CD14-positive monocyte (primary cell): ENCODE data around the gene SZT2. TPM values are rescaled to one million over a fixed set of nuclear protein-coding genes. Genes with fewer than 3 reads are reported as not detected.

ENCODE experiments used
- DNase-seq, 3 donors: peaks; one replicate each; pipeline ENCODE4 v3.0.0-alpha.2; 2011 to 2022
- H2AFZ ChIP-seq: 2 replicates; pipeline ENCODE4 v1.6.0; 2012; ENCODE audit warnings: mild to moderate bottlenecking, low read depth, low read length, inconsistent platforms; ENCODE audit not compliant: insufficient read depth, poor library complexity, severe bottlenecking
- H3K27ac ChIP-seq, 2 donors: 1 replicate in 1 of 2; 2 replicates in 1 of 2; pipeline ENCODE4 v1.5.1; 2012 to 2013; ENCODE audit warnings: low read length in 2 of 2, control low read depth in 1 of 2, inconsistent platforms in 1 of 2, low read depth in 1 of 2, mild to moderate bottlenecking in 1 of 2
- H3K27me3 ChIP-seq, 2 donors: one replicate each; pipeline versions ENCODE4 v1.6.0 to v1.6.1; 2011 to 2013; ENCODE audit warnings: low read length in 2 of 2; ENCODE audit not compliant: control insufficient read depth in 2 of 2, insufficient read depth in 2 of 2
- H3K36me3 ChIP-seq, 2 donors: replicated peaks in 1 of 2; 1 replicate in 1 of 2; 2 replicates in 1 of 2; pipeline versions ENCODE4 v1.5.1 to v1.6.1; 2012 to 2013; ENCODE audit warnings: low read length in 2 of 2, control low read depth in 1 of 2, inconsistent platforms in 1 of 2, mild to moderate bottlenecking in 1 of 2; ENCODE audit not compliant: insufficient read depth in 2 of 2, control insufficient read depth in 1 of 2
- H3K4me1 ChIP-seq, 2 donors: 1 replicate in 1 of 2; 2 replicates in 1 of 2; pipeline versions ENCODE4 v1.5.1 to v1.6.1; 2012 to 2013; ENCODE audit warnings: low read length in 2 of 2, control low read depth in 1 of 2, inconsistent platforms in 1 of 2, mild to moderate bottlenecking in 1 of 2, moderate library complexity in 1 of 2; ENCODE audit not compliant: insufficient read depth in 2 of 2, control insufficient read depth in 1 of 2
- H3K4me2 ChIP-seq: replicated peaks from 2 replicates; pipeline ENCODE3; 2012; ENCODE audit warnings: low read length, moderate library complexity, mild to moderate bottlenecking; ENCODE audit not compliant: poor library complexity, severe bottlenecking; ENCODE audit errors: extremely low read depth
- H3K4me3 ChIP-seq, 3 experiments: fragments of 200-600 bp in 1 of 3; sonication (generic) in 1 of 3; replicated peaks in 1 of 3; 1 replicate in 2 of 3; 2 replicates in 1 of 3; pipeline ENCODE4 v1.5.1; 2011 to 2013; ENCODE audit warnings: low read length in 3 of 3, mild to moderate bottlenecking in 3 of 3, control low read depth in 2 of 3, low read depth in 2 of 3, inconsistent platforms in 1 of 3, moderate library complexity in 1 of 3
- H3K79me2 ChIP-seq: 2 replicates; pipeline ENCODE4 v1.6.0; 2012; ENCODE audit warnings: mild to moderate bottlenecking, control low read depth, inconsistent platforms, low read length, moderate library complexity; ENCODE audit not compliant: insufficient read depth
- H3K9ac ChIP-seq: 2 replicates; pipeline ENCODE4 v1.6.0; 2017; ENCODE audit warnings: low read length, mild to moderate bottlenecking; ENCODE audit not compliant: insufficient read depth, poor library complexity, severe bottlenecking
- H3K9me3 ChIP-seq, 2 donors: replicated peaks in 1 of 2; 1 replicate in 1 of 2; 2 replicates in 1 of 2; pipeline versions ENCODE4 v1.5.1 to v1.6.1; 2012 to 2013; ENCODE audit warnings: low read length in 2 of 2, control low read depth in 1 of 2; ENCODE audit not compliant: control insufficient read depth in 1 of 2, insufficient read depth in 1 of 2
- H4K20me1 ChIP-seq: 2 replicates; pipeline ENCODE4 v1.6.0; 2012; ENCODE audit warnings: mild to moderate bottlenecking, low read length, control low read depth, moderate library complexity; ENCODE audit not compliant: insufficient read depth
- H3K27ac Mint-ChIP-seq, 7 donors: one replicate each; pipeline ENCODE4 v1.8.0; 2020; ENCODE audit warnings: mild to moderate bottlenecking in 7 of 7, mixed read lengths in 7 of 7, moderate library complexity in 6 of 7, inconsistent platforms in 2 of 7
- H3K27me3 Mint-ChIP-seq, 3 donors: one replicate each; pipeline ENCODE4 v1.8.0; 2021 to 2022; ENCODE audit warnings: low read depth in 3 of 3, mild to moderate bottlenecking in 3 of 3, mixed read lengths in 3 of 3, moderate library complexity in 3 of 3, inconsistent platforms in 1 of 3
- H3K36me3 Mint-ChIP-seq, 2 donors: one replicate each; pipeline ENCODE4 v1.8.0; 2020; ENCODE audit warnings: mixed read lengths in 2 of 2, inconsistent platforms in 1 of 2, mild to moderate bottlenecking in 1 of 2
- H3K4me1 Mint-ChIP-seq: one replicate; pipeline ENCODE4 v1.8.0; 2020; ENCODE audit warnings: mild to moderate bottlenecking, mixed read lengths
- H3K4me3 Mint-ChIP-seq, 2 donors: one replicate each; pipeline ENCODE4 v1.8.0; 2020; ENCODE audit warnings: mild to moderate bottlenecking in 2 of 2, mixed read lengths in 2 of 2, moderate library complexity in 1 of 2
- H3K9me3 Mint-ChIP-seq, 7 donors: one replicate each; pipeline ENCODE4 v1.8.0; 2020 to 2022; ENCODE audit warnings: mixed read lengths in 7 of 7, mild to moderate bottlenecking in 6 of 7, moderate library complexity in 6 of 7, inconsistent platforms in 2 of 7
- CTCF ChIP-seq: fragments of 200-600 bp; IDR thresholded peaks from one replicate; pipeline ENCODE4 v1.8.0; 2022; ENCODE audit warnings: antibody characterized with exemption, mild to moderate bottlenecking
- WGBS: methylation state at CpG from one replicate; pipeline ENCODE4 v1.1.5; 2013; ENCODE audit warnings: missing lambda C conversion rate; ENCODE audit not compliant: insufficient coverage; 5-methylcytosine and 5-hydroxymethylcytosine counted together
- intact Hi-C, 2 donors: fragments of 100-400 bp; cut with micrococcal nuclease; formaldehyde crosslinking; loops; one replicate each; pipeline versions ENCODE4 v1.15.0 to v1.15.1; 2023
- polyA plus RNA-seq, 3 donors: library from polyadenylated mRNA; depleted of rRNA in 1 of 3; unstranded in 2 of 3; stranded (reverse) in 1 of 3; fragments of 300-500 nt in 2 of 3; fragments of >200 nt in 1 of 3; fragmentation: Illumina TruSeq in 2 of 3; gene quantifications; 1 replicate in 2 of 3; 2 replicates in 1 of 3; pipeline ENCODE4 v1.2.3, GENCODE V29; 2012 to 2021

The SZT2 gene
- polyA plus RNA-seq, 3 donors = 2.4 to 29.9 (median 2.6) TPM

GRCh38 chr1:43366179-43366578 is 23.5 kb upstream of the SZT2 start:
- peaks cover 45 to 53% of the 10 kb centered on the region in 2 donors for H3K36me3 Mint-ChIP-seq
- no peak for TF ChIP-seq CTCF
- Histone ChIP-seq H4K20me1 (peaks cover 53% of the 10 kb centered on the region), H3K79me2 (peaks cover 72% of the 10 kb centered on the region), H3K4me3 (peak overlapping the region in 2 of 3 experiments; percentile 98), H3K27ac (peak overlapping the region; percentile 18 to 97), H3K36me3 (peaks cover 43 to 49% of the 10 kb centered on the region in 2 donors), H2AFZ (no peak overlapping the region), H3K4me2 (peak overlapping the region; percentile 92), H3K9ac (peak overlapping the region; percentile 96), H3K4me1 (peaks cover 45 to 74% of the 10 kb centered on the region in 2 donors), H3K27me3 (no peaks in the 10 kb centered on the region), H3K9me3 (no peaks in the 10 kb centered on the region)
- 90% methylated on average over 4 of the region's 11 CpGs for WGBS
- H3K4me1 Mint-ChIP-seq = peaks cover 71% of the 10 kb centered on the region
- no peak for DNase-seq
- peak overlapping the region; percentile 51 to 92 for H3K4me3 Mint-ChIP-seq
- peak overlapping the region in 6 of 7 donors; percentile 49 to 95 (median 86) for H3K27ac Mint-ChIP-seq
- intact Hi-C loops = loop anchor here in 1 of 2 donors (10.0 kb wide), 1 partner anchor 191 kb away; the partner anchor contains the start of genes CFAP57 and EBNA1BP2
- peaks cover 0 to 1% (median 0%) of the 10 kb centered on the region in 7 donors for H3K9me3 Mint-ChIP-seq
- H3K27me3 Mint-ChIP-seq = no peaks in the 10 kb centered on the region

- peaks cover 39 to 44% of the 10 kb centered on the region in 2 donors for H3K36me3 ChIP-seq
- no peaks in the 10 kb centered on the region for H3K27me3 Mint-ChIP-seq
- peaks cover 0 to 1% (median 0%) of the 10 kb centered on the region in 7 donors for H3K9me3 Mint-ChIP-seq
- no peak for TF ChIP-seq CTCF
- no peaks in the 10 kb centered on the region for H3K27me3 ChIP-seq
- peak overlapping the region; percentile 83 to 92 for H3K4me3 Mint-ChIP-seq
- H3K36me3 Mint-ChIP-seq = peaks cover 43 to 49% of the 10 kb centered on the region in 2 donors
- DNase-seq = no peak
- H3K9ac ChIP-seq = peak overlapping the region; percentile 96
- peak overlapping the region in 6 of 7 donors; percentile 85 to 96 (median 90) for H3K27ac Mint-ChIP-seq
- 50% methylated on average over 1 of the region's 5 CpGs for WGBS
- peaks cover 68% of the 10 kb centered on the region for H3K79me2 ChIP-seq
- intact Hi-C loops = loop anchor here in 1 of 2 donors (10.0 kb wide), 1 partner anchor 192 kb away; the partner anchor contains the start of genes CFAP57 and EBNA1BP2
- H2AFZ ChIP-seq = peak overlapping the region; percentile 90
- no peaks in the 10 kb centered on the region for H3K9me3 ChIP-seq
- H3K4me3 ChIP-seq = peak overlapping the region; percentile 79 to 98 (median 98)
- H3K4me2 ChIP-seq = peak overlapping the region; percentile 92
- H3K4me1 ChIP-seq = peaks cover 41 to 70% of the 10 kb centered on the region in 2 donors
- H4K20me1 ChIP-seq = peaks cover 50% of the 10 kb centered on the region
- peaks cover 66% of the 10 kb centered on the region for H3K4me1 Mint-ChIP-seq
- peak overlapping the region; percentile 19 to 97 for H3K27ac ChIP-seq
Measured at GRCh38 chr1:43366601-43367025, 23.1 kb upstream of the SZT2 start.
